ENCODE results near the gene SPTLC3.
"Not testable (repeated sequence)": the region's sequence is repeated elsewhere in the genome, so short reads cannot be mapped to it uniquely, and the experiment has no call there.

SPTLC3 gene

DNA sequence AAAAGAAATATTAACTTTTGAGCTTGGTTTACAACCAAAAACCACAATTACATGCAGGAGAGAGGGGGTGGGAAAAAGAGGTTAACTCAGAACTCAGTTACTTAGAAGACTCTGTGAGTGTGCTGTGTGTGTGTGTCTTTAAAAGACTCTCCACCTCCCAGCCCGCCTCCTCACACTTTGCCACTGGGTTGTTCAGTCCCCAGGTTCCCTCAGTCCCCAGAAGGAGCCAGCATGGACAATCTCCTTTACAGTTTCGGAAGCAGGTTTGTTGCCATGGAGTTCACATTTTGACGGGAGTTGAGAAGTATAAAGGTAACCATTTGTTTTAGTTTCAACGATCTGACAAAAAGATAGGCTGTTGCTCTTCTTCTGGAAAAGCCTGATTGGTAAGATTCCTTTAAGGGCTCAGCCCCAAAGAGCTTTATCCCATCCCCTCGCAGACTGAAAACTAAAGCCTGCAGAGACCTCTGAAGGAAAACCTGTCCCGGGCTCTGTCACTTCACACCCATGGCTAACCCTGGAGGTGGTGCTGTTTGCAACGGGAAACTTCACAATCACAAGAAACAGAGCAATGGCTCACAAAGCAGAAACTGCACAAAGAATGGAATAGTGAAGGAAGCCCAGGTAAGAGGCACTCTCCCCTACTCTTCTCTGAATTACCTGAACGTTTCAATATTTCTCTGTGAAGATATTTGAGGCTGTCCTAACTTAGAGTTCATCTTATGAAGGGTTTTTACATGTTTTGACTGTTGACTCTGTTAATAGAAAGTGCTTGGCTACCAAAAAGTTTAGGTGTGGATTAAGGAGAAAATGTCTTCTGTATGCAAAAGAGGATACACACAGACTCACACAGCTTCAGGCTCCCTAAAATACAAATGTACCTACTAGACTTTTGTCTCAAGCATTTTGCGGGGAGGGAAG, at the start of gene SPTLC3:
Gene SPTLC3 (plus strand): TSS at position 212 of the 921 bp plus-strand sequence. CDS start 296 bp downstream, at position 508.
- DNase-seq = peak; percentile 33

DNA sequence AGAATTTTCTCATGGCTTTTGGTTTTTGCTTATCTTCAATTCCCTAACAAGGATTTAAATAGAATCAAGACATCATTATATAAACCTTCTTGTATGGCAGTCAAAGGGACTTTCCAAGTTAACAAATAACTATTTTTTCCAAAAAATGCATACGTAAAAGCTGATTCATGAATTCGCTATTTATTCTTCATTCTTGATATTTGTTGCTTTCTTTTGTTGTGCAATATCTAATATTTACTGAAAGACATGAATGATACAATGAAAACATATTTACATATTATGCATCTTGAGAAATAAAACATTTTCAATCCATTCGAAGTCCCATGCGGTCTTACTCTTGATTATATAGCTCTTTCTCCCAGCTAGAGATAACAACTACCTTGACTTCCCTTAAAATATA, 47.0 kb upstream of the SPTLC3 start:
- DNase-seq = no peak

DNA sequence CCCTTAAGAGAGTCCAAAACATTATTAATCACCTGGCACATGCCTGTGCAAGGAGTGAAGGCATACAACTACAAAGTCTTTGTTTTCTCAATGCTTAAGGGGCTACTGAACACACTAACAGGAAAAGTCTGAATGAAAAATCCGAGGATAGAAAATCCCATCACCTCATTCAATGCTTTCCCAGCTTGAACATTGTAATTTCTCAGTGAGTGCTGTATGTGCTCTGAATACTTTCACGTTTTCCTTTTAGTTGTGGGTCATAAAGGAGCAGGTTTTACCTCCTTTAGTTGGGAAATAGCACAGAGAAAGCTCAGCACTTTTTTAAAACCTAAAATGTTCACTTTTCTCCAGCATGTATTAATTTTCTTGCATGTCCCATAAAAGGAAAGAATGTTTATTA, 45.9 kb upstream of the SPTLC3 start:
- DNase-seq = no peak

DNA sequence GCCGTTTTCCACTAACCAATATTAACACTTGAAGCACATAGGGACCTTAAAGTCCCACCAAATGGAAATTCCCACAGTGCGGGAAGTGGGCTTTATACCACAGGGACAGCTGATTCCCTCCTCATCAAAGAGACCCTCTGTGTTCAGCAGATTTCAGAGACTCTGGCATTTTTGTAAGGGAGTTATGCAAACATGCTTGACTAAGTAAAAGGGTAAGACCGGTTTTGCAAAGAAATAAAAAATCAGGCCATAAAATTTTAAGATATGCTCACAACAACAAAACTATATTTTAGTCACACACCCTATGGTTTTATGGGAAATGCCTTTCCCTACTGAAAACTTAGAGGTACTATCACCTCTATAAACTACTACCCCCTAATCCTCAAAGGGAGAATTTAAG, 45.4 kb upstream of the SPTLC3 start:
- DNase-seq = no peak

DNA sequence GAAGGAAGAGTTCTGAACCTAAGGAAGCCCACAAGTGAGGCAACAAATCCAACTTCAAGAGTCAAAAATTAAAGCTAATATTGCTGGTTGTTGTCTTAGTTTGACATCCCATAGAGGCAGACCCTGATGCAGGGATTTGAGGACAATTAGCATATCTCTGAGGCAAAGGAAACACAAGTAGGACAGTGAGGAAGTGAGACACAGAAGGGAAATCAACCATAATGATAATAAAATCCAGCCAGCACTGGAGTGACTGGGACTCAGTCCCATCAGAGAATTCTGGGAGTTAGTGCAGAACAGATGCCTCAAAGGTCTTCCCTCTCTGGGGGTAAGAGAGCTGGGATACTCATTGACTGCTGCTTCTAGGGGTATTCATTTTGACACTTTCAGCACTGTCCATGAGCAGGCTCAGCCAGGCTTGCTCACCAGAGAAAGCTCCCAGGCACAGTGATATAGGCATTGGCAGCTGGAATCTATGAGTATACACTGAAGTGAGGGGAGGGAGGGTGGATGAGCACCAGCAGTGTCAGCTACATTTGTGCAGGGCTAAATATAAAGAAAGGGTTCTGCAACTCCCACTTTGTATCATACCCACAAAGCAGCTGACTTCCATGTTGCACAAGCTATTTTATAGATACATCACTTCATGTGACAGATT, 43.4 kb upstream of the SPTLC3 start:
- DNase-seq = no peak

DNA sequence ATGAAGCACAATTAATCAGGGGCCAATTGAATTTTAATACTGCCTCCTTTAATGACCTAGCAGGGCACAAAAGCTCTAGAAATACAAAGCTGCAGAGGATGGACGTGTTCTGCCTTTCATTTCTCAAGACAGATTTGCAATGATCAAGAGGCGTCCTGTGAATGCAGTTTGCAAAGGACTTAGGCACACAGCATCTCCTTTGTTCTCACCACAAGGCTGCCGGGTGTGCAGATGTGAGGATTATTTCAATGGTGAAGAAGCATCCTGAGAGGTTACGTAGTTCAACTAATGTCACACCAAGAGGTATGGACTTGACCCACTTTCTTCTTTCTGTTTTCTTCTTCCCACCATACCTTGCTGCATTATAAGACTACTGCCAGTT, 42.9 kb upstream of the SPTLC3 start:
- DNase-seq = no peak

DNA sequence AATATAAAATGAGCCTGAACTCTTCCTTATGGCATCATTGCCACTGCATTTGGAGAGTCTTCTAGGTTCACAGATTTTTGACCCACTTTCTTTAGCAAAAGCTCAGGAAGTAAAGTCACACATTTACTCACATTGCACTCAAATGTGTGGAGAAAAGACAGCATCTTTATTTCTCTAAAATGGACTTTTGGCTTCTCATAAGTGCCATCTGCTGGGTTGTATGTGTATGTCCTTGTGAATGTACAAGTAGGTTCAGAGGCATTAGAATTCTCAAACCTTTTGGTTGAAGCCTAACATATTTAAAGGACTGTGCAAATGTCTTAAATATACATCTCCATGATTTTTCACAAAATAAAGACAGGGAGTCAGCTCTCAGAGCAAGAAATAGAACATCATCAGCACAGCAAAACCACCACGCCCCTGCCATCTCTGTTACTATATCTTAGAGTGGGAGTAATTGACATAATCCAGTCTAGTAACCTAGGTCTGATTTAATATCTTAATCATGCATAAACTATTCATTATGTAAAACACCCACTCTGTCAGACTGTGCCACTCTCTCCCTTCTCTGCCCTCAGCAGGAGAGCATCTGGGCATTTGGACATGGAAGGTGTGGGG, 42.2 kb upstream of the SPTLC3 start:
- DNase-seq = peak; percentile 24

DNA sequence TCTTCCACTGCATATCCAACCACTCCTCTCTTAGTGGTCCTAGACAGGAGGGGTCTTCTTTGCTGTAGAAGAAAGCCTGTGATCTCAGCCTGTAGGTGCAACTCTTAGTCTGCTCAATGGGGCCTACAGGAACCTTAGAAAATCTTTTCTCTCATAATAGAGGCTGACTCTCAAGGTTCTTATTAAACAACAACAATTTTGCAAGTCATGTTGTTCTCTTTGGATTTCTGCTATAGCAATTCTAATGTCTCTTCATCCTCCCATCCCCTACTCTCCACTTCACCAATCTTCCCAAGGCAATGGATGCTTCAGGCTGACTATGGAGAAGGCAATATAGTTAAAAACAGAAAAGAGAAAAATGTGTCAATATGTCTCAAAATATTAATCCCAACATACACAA, 40.8 kb upstream of the SPTLC3 start:
- DNase-seq = no peak

DNA sequence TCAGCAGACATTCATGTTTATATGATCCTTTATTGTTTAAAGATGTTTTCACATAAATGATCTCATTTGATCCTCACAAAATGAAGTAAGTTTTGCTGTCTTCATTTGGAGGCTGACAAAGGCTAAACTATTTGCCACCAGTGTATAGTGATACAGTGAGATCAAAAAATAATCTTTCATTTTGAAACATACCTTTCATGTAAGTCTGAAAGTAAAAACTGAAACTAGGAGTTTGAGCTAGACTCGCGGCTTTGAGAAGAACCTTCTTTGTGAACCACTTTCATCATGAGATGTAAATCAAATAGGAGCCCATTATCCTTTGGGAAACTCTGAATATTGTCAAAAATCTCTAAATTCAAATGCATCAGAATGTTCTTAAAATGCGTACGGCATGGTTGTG, 40.3 kb upstream of the SPTLC3 start:
- no peak for DNase-seq

DNA sequence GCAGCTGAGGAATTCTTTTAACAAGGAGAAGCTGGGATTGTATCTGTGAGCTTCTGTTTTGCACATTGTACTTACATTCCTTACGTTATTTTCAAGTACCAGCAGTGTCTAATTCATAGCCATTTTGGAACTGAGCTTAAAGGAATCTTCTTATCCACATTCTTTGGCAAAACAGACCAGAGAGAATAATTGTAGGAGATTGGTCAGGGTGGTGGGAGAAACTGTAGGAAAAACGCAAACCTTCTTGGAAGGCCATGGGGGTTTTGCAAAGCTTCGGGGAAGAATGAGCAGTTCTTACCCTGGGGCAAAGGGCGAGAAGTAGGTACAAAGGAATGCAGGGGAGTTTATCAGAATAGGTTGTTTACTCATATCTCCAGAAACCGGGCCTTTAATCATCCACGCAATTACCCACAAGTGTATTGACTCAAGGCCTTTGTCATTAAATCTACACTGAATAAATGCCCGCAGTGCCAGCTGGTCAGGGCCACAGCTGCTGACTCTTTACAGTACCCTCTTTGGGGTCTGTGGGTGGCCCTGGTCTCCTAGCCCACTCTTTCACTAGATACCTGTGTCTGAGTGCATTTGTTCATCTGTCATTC, 39.6 kb upstream of the SPTLC3 start:
- peak; percentile 4 for DNase-seq

DNA sequence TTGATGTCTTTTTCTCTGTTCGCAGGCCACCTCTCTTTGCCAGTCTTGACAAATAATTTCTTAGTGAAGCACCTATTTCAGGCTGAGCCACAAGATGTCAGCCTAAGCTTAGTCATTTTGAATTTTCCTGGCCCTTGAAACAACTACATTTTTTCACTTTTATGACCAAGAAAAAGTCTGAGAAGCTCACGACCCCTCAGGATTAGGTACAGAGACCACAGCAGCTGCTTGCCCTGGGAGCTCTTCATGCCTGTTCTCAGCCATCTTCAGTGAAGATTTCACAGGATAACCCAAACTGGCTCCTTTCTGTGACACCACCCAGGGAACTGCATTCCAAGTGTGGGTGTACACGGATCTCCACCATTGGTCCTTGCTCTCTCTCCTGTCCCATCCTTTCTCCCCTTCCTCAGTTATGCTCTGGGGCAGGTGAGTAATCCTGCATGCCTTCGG, 38.4 kb upstream of the SPTLC3 start:
- DNase-seq = peak; percentile 42

DNA sequence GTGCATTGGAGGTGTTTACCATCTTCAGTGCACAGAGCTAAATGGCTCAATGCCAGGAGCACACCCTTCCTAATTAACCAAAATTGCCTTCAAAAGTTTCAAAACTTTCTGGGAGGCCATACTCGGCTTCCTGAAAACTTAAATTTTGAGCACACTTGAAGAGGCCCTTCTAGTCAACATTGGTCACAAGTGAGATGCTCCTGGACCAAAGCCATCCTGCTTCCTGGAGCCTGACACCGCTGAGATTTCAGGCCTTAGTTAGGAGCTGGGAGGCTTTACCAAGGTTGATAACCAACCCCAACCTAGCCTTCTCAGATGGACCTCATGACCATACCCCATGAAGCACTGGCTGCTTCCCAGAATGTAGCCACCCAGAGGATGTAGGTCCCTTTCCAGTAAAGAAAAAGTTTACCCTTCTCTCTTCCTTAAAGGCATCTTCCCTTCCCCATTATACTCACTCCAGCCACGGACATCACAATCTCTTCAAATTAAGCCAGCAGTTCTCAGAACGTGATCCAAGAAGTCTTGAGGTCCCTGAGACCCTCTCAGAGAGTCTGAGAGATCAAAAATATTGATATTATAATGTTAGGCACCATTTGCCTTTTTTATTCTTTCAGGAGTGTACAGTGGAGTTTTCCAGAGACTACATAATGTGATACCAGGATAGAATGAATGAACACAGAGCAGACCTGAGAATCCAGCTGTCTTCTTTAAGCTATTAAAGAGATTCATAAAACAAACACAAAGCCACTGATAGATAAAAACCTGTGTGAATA, 32.8 kb upstream of the SPTLC3 start:
- no peak for DNase-seq

DNA sequence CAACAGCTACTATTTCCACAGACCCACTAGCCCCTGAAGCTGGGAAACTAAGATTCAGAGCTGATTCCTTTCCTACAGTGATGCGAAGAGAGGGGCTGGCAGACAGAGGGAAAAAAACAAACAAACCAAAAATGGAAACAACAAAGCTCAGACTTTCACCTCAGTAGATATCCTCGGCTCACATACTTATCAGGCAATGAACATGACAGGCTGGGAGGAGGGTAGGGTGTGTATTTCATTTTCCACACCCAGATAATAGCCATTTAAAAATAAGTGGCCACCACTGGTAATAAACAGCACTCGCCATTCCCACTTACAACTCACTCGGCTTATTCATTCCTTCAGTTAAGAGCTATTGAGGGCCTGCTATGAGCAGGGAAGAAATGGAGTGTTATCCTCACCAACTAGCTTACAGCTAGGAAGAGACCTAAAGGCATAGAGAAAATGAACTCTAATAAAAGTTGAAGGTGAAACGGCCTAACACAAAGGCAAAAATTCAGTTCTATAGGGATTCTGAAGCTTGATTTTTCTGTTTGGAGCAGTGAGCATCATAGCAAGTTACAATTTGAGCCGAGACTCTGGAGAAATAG, 32.0 kb upstream of the SPTLC3 start:
- DNase-seq = no peak

DNA sequence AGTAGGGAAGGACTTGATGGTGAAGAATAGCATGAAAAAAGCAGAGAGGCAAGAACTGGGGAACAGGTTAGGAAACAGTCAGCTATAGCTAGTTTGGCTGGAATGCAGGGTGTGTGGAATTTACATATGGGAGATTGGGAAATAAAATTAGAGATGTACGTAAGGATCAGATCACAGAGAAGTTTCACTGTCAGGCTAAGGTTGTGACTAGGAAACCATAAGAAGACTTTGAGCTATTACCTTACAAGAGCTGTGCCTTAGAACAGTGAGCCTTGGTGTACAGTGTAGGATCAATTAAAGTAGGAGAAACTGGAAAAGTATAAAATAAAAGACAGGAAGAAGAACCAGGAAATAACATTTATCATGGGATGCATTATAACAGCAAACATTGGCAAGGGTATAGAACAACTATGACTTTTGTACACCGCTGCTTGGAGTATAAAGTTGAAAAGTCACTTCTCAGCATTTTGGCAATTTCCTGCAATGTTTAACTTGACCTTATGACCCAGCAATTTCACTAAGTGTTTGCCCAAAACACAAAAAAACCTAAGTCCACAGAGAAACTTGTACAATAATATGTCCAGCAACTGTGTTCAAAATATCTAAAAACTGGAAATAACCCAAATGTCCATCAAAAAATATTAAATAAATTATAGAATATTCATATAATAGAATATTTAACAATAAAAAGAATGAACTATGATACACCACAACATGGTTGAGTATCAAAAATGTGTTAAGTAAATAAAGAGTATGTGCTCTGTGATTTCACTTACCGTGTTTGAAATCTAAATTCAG, 31.2 kb upstream of the SPTLC3 start:
- DNase-seq = no peak

DNA sequence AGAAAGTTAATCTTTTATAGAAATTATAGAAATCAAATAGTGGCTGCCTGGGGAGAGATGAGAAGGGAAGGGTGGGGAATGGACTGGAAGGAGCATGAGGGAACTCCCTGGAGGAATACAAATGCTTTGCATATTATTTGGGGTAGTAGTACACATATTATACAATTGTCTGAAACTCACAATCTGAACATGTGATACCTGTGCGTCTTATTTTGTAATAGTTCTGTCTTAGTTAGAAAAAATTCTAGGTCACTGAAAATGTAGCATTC, 30.7 kb upstream of the SPTLC3 start:
- no peak for DNase-seq

DNA sequence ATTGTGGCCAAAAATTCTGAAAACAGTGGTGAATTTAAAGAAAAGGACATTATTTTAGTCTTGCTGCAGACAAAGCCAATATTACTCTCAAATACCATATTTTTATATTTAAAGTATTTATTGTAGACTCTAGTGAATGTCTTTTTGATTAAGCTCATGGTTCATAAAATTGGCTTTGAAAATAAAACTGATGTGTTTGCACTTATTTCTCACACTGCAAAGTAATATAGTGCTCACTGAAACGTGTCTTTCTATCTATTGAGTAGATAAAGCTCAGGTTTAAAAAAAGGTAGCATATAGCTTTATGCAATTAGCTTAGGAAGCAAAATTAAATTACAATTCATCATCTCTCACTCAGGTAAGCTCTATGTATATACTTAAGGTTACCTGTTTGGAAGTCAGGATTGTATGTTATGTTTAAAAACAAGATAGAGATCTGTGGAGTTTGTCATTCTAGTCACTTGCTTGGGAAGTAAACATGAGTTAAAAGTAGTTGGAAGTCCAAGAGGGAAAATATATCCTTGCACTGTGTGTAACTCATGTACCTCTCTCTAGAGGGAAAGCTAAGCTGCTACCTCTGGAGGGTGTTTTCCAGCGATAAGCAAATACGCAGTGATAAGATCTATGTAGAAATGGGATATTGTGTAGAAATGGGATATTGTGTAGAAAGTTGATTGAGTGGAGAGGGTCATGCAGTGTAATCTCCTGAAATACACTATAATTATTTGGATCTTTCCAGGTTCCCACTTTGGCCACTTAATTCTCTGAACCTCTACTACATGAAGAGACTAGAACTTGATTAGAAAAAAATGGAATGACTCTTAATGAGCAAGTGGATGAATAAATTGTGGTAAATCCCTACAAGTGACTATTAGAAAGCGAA, 29.9 kb upstream of the SPTLC3 start:
- no peak for DNase-seq

DNA sequence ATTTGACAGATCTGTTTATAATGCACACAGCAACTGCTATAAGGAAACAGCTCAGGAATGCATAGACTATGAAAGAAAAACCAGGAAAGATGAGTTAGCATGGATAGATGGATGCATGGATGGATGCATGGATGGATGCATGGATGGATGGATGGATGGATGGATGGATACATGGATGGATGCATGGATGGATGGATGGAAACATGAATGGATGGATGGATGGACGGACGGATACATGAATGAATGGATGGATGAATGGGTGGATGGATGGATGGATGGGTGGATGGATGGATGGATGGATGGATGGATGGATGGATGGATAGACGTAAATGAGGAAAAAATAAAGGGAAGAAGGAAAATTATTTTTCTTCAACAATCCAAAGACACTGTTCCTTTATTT, 29.1 kb upstream of the SPTLC3 start:
- DNase-seq = not testable (repeated sequence)

DNA sequence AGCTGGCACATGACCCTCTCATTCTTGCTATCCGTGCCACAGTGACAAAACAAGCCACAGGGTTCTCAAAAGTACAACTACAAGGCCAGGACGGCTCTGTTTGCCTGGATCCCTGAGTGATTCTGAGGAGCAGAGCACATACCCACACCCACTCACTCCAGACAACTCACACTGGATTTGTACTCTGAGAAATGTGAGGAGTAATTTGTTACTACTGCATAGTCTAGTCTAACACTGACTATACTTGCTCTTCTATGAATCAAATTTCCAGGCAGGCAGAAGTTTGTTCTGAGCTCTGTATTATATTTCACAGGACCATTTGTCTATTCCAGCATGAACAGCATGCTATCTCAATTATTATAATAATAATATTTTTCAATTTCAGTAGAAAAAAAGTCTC, 26.7 kb upstream of the SPTLC3 start:
- DNase-seq = no peak

DNA sequence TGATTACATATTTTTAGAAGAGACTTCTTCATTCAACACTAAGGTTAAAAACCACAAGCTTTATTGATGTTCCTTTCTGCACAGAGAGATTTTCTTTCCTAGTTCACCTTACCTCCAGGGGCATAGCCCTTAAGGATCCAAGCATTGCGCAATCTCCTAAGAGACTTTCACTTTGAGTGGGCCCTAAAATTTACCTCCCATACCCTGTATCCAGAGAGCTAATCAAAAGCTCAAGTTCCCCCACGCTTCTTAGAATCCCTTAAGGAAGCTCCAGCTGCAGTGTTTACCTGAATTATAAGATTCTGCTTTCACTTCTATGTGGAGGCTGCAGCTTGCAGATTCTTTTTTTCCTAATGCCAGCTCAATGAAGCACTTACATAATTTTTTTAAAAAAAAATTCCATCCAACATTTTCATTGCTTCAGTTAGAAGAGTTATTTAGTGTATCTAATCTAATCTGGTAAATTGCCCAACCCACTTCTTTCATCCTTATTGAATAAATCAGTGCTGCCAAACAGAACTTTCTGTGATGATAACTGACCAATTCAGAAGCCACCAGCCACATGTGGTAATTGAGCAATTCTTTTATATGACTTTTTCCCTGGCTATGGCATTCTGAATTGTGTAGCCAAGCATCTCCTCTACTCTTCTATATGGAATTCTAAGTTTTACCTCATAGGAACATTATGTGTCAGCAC, 24.6 kb upstream of the SPTLC3 start:
- no peak for DNase-seq

DNA sequence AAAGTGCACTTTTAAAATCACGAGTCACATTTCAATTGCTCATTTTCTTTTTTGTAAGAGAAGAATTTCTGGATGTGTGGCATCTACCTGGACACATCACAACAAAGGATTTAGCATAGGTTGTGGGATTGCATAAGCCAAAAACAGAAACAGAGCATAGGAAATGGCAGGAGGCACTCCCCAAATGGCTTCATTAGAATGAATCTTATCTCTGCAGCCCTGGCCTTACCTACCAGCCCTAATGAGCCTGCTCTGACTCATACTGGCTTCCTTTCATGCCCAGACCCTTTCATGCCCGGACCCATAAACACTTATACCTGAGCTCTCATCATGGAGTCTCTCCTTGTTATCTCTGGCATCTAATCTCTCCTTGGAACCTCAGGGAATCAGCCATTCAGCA, 23.9 kb upstream of the SPTLC3 start:
- DNase-seq = no peak

Data from EL (cell line).